SW 1271 (cell line): ENCODE results near the gene EFL1.
A peak's percentile ranks its signal among the peaks of the same experiment; 100 is the strongest.
"Not testable (repeated sequence)": the region's sequence is repeated elsewhere in the genome, so short reads cannot be mapped to it uniquely, and the experiment has no call there.

Experiments
- DNase-seq, 2 experiments: peaks; one replicate each; lab custom pipeline; 2025; lab: John Stamatoyannopoulos, UW

The EFL1 gene

GRCh38 chr15:82281276-82281675, 18.7 kb upstream of the EFL1 start:
- DNase-seq, result not testable (repeated sequence)

DNA sequence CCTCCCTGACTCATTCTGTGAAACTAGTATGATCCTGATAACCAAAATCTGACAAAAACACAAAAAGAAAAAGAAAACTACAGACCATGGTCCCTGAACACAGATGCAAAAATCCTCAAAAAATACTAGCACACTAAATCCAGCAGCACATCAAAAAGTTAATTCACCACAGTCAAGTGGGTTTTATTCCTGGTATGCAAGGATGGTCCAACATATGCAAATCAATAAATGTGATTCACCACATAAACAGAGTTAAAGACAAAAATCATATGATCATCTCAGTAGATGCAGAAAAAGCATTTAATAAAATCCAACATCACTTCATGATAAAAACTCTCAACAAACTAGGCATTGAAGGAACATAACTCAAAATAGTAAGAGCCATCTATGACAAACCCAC, 12.9 kb upstream of the EFL1 start:
- no peak for DNase-seq

GRCh38 chr15:82272154-82272553, 9.6 kb upstream of the EFL1 start:
- DNase-seq, result no peak

DNA sequence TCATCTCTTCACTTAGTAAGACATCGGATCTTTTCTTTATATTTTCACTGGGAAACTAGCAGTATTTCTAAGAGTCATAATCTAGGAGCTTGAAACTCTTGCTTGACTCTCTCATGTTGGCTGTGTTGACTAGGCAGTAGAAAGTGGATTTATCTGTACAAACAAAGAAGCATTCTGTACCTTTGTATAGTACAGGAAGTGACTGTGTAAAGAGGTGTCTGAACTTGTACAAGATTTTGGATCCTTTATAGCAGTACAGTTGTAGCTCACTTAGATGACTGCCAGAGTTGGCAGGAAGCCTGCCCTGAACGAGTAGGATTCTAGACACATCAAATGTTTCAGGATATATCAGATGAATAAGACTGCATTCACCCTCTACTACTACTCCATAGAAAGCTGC, 5.9 kb upstream of the EFL1 start:
- not testable (repeated sequence) for DNase-seq

DNA sequence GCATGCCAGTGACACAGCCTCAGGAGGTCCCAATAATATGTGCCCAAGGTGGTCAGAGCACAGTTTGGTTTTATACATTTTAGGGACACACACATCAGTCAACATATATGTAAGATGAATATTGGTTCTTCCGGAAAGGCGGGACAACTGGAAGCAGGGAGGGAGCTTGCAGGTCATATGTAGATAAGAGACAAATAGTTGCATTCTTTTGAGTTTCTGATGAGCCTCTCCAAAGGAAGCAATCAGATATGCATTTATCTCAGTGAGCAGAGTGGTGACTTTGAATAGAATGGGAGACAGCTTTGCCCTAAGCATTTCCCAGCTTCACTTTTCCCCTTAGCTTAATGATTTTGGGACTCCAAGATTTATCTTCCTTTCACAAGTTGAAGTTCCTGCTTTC, 4.6 kb upstream of the EFL1 start:
- DNase-seq, result not testable (repeated sequence)

- DNase-seq, result no peak
Observed at GRCh38 chr15:82263350-82263749, 816 bp upstream of the EFL1 start.

DNA sequence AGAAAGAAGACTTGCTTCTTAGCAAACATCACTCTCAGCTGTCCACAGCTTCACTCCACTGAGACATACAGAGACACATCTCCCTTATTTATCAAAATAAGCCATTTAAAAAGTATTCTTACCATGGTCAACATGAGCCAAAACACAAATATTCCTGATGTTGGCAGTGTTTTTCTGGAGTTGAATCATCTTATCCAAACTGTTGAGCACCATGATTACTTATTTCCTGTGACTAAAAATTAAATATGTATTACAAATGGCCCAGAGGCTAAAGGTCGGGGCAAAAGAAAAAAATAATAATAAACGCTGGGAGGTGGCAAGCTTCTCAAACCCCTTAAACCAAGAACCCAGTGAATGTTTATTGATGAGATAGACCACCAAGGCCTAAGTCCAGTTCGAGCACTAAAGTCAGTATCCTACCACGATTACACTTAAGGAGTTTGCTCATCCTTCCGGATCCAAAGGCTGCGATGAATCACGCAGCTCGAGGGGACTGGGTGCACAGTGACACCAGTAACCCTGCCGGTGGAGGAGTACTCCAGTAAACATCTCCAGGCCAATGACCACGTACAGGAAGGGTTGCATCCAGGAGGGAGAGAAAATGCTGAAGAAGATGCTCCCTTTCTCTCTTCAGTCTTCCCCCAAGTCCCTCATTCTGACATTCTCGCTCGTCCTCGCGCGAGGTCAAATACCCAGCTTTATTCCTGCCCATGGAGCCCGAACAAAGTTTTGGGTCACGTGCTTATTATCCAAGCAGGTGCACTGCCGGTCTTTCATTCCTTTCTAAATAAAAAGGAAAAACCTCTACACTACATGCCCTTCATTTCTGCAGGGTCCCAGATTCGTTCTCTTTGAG, 740 bp downstream of the EFL1 start:
- DNase-seq, result peak; percentile 49 to 71

DNA sequence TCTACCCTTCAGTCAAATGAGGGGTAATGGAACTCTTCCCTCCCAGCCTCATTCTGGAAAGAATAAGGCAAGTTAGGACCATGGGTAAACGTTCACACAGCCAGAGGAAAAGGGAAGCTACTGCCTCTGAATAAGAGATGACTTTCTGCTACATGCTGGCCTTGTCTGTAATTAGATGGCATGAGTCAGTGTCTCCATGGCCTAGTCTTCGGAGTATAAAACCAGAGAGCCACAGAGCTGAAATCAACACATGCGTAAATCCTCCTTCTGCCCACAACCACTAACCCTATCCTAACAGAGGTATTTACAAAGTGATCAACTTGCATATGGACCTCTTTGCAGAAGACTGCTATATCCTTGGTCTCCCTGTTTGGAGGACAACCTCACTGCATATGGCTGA, 14.3 kb downstream of the EFL1 start:
- DNase-seq, result not testable (repeated sequence)

- not testable (repeated sequence) for DNase-seq
Observed at GRCh38 chr15:82245956-82246355, 16.6 kb downstream of the EFL1 start.

- DNase-seq, result not testable (repeated sequence)
Observed at GRCh38 chr15:82243644-82244043, 18.9 kb downstream of the EFL1 start.

- peak in 1 of 2 experiments; percentile 13 for DNase-seq
Observed at GRCh38 chr15:82241836-82242499, 20.6 kb downstream of the EFL1 start.

GRCh38 chr15:82239685-82240391, 22.7 kb downstream of the EFL1 start:
- DNase-seq, result no peak

GRCh38 chr15:82237944-82238534, 24.5 kb downstream of the EFL1 start:
- not testable (repeated sequence) for DNase-seq

- DNase-seq, result no peak
Observed at GRCh38 chr15:82231842-82232241, 30.7 kb downstream of the EFL1 start.

DNA sequence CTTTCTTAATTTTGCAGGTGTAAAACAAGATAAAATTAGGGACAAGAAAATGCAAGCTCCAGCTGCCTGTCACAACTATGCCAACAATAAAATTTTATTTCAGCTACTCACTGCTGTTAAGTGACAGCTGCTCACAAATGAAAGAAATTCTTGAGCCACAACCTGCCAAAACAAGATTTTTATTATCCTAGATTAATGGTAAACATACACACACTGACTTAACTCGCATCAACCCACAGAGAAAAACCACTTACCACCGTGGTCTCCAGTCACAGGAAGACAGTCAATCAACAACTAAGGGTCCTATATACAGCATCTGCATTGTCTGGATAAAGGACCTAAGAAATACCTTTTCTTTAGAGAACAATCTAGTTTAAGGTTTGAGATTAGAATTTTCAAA, 31.3 kb downstream of the EFL1 start:
- no peak for DNase-seq

GRCh38 chr15:82228750-82229149, 33.8 kb downstream of the EFL1 start:
- DNase-seq, result no peak

GRCh38 chr15:82221535-82221934, 41.0 kb downstream of the EFL1 start:
- DNase-seq, result peak in 1 of 2 experiments; percentile 22

DNA sequence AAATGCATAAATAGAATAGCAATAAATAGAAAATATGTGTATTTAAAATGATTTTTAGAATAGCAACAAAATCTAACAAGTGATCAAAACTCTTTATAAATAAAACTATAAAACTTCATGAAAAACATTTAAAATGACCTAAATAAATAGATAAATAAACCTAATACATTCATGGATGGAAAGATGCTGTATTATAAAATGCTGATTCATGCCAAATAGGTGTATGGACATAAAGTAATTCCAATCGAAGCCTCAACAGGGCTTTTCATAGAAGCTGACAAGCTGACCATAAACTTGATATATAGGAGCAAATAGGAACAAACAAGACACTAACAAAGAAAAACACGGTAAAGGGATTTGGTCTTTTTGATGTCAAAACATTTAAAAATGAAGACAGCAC, 46.4 kb downstream of the EFL1 start:
- not testable (repeated sequence) for DNase-seq

DNA sequence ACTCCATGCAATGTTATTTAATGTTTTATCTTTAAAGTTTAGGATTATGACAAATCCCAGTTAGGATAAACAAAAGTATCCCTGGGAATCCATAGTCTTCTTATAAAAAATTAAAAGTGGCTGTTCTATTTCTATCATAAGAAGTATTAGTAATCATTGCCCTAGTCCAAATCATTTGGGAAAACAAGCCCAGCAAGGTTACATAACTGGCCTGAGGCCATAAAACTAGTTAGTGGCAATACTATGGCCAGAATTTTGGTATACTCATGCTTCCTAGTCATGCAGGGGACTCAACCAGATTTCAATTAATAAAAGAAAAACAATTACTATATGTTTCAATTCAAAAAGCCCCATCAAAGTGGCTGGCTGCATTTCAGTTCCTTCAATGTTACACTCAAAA, 50.3 kb downstream of the EFL1 start:
- not testable (repeated sequence) for DNase-seq

DNA sequence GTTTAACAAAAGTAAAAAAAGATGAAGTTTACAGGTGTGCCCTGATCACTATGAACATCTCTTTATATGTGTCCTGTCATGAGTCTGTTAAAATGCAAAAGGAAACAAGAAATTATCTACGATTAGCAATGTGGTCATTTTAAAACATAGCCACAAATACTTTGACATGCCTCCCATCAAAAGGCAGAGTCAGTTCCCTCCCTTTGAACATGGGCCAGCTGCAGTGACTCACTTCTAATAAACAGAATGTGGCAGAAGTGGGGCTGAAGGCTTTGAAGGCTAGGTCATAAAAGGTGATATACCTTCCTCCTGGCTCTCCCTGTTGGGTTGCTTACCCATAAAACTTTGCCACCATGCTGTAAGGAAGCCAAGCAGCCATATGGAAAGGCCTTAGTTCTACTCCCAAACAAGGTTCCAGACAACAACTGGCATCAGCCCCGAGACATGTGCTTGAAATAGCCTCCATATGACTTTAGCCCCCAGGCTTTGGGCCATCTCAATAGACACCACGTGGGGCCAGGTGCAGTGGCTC, 52.4 kb downstream of the EFL1 start:
- DNase-seq, result not testable (repeated sequence)

DNA sequence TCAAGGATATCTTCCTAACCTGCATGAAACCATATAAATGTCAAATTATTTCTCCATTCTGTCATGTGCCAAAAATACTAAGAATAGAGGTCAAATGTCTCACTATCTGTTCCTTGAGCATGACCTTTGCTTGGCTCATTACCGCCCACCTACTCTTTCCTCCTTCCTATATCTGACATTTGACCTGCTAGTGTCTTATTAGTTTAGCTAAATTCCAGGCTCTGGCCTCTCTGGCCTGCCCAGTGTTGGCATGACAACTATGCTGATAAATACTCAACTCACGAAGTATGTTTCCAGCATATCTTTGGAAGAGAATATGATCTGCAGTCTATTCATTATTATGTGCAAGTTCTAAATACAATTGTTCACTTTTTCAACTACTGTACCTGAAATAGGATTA, 58.0 kb downstream of the EFL1 start:
- not testable (repeated sequence) for DNase-seq
